Upper lobe of right lung (tissue), 1 donor: ENCODE data around the gene MAT2A. TPM values are rescaled to one million over a fixed set of nuclear protein-coding genes. Genes with fewer than 3 reads are reported as not detected.
"Not testable (repeated sequence)": the region's sequence is repeated elsewhere in the genome, so short reads cannot be mapped to it uniquely, and the experiment has no call there.

ENCODE experiments used
- ATAC-seq: fragments of 200-7000 bp; cut with Tn5 transposase; one replicate; pipeline ENCODE4 v1.9.1; 2020; ENCODE audit warnings: mild to moderate bottlenecking, moderate library complexity
- DNase-seq: peaks from one replicate; pipeline ENCODE4 v3.0.0-alpha.2; 2020
- H3K27ac ChIP-seq: fragments of 200-600 bp; one replicate; pipeline ENCODE4 v1.8.0; 2022
- H3K27me3 ChIP-seq: fragments of 200-600 bp; one replicate; pipeline ENCODE4 v1.8.0; 2022; ENCODE audit warnings: mild to moderate bottlenecking
- H3K36me3 ChIP-seq: fragments of 200-600 bp; one replicate; pipeline ENCODE4 v1.8.0; 2022
- H3K4me1 ChIP-seq: fragments of 200-600 bp; one replicate; pipeline ENCODE4 v1.8.0; 2022
- H3K4me3 ChIP-seq: fragments of 200-600 bp; one replicate; pipeline ENCODE4 v1.8.0; 2022; ENCODE audit warnings: mild to moderate bottlenecking
- H3K9me3 ChIP-seq: fragments of 200-600 bp; one replicate; pipeline ENCODE4 v1.8.0; 2022
- CTCF ChIP-seq: fragments of 200-600 bp; IDR thresholded peaks from one replicate; pipeline ENCODE4 v1.8.0; 2022; ENCODE audit warnings: antibody characterized with exemption
- intact Hi-C: fragments of 100-400 bp; cut with DNase I; formaldehyde crosslinking; loops from one replicate; pipeline ENCODE4 v1.11.0; 2022
- total RNA-seq: library from RNA; stranded (reverse); fragmentation: NEBNext Ultra II Directional; extraction: Animal tissue kit (Norgen Biotek cat#: 25700); gene quantifications from one replicate; pipeline ENCODE4 v1.2.1, GENCODE V29; 2021
- donor health status: DM: no; HTN: yes; CAD: no; lungs with severe emphysema.

The MAT2A gene
- total RNA-seq, 1 donor from 2014 or later, result 212 TPM

GRCh38 chr2:85591563-85591962 is 52.6 kb downstream of the MAT2A start:
- intact Hi-C loops, result no loop called here
- no peak for TF ChIP-seq CTCF
- peak overlapping the region; percentile 85 for H3K27ac ChIP-seq
- H3K27me3 ChIP-seq, result no peaks in the 10 kb centered on the region
- H3K9me3 ChIP-seq, result no peaks in the 10 kb centered on the region
- no peak overlapping the region for H3K4me3 ChIP-seq
- no peaks in the 10 kb centered on the region for H3K36me3 ChIP-seq
- DNase-seq (no peak), ATAC-seq (no peak)
- peaks cover 77% of the 10 kb centered on the region for H3K4me1 ChIP-seq

GRCh38 chr2:85592299-85592698 is 53.3 kb downstream of the MAT2A start:
- H3K9me3 ChIP-seq, H3K36me3 ChIP-seq, DNase-seq, intact Hi-C loops, H3K4me3 ChIP-seq, H3K27me3 ChIP-seq, ATAC-seq: not testable (repeated sequence)
- peaks cover 75% of the 10 kb centered on the region for H3K4me1 ChIP-seq
- peak overlapping the region; percentile 85 for H3K27ac ChIP-seq

- Histone ChIP-seq H3K4me1 (peaks cover 67% of the 10 kb centered on the region), H3K9me3 (no peaks in the 10 kb centered on the region), H3K36me3 (peaks cover 9% of the 10 kb centered on the region), H3K4me3 (no peak overlapping the region), H3K27ac (no peak overlapping the region), H3K27me3 (no peaks in the 10 kb centered on the region)
- TF ChIP-seq CTCF, result no peak
- intact Hi-C loops, result no loop called here
- DNase-seq, result no peak
- ATAC-seq, result no peak
These were observed 54.1 kb downstream of the MAT2A start for GRCh38 chr2:85593023-85593422.

Other genes starting within 250 kb of the MAT2A start
- gene TGOLN2, start 211.2 kb upstream of the MAT2A start, total RNA-seq, result 156 TPM
- 58.1 TPM for gene RETSAT, start 184.6 kb upstream of the MAT2A start, total RNA-seq
- gene ELMOD3, start 184.4 kb upstream of the MAT2A start, total RNA-seq, result 22.0 TPM
- gene CAPG, start 128.8 kb upstream of the MAT2A start, total RNA-seq, result 419 TPM
- gene SH2D6, start 120.5 kb upstream of the MAT2A start, total RNA-seq, result 1.0 TPM
- 73.2 TPM for gene GGCX, start 22.3 kb downstream of the MAT2A start, total RNA-seq
- gene VAMP8, start 38.4 kb downstream of the MAT2A start, total RNA-seq, result 235 TPM
- gene VAMP5, start 45.3 kb downstream of the MAT2A start, total RNA-seq, result 84.8 TPM
- 85.9 TPM for gene RNF181, start 56.6 kb downstream of the MAT2A start, total RNA-seq
- gene TMEM150A, start 63.5 kb downstream of the MAT2A start, total RNA-seq, result 31.5 TPM
- gene C2orf68, start 72.9 kb downstream of the MAT2A start, total RNA-seq, result 37.9 TPM
- gene USP39, start 77.0 kb downstream of the MAT2A start, total RNA-seq, result 37.0 TPM
- gene SFTPB, start 129.0 kb downstream of the MAT2A start, total RNA-seq, result 14,872 TPM
- 18.5 TPM for gene GNLY, start 155.2 kb downstream of the MAT2A start, total RNA-seq
- 93.6 TPM for gene ATOH8, start 214.8 kb downstream of the MAT2A start, total RNA-seq